Activated CD4-positive, alpha-beta T cell treated with anti-CD3 and anti-CD28 coated beads, Interleukin-2, amount 10 ng/mL, durations not matched to agents 7 days and 5 days (primary cell): ENCODE measurements around the gene CARD9. TPM values are rescaled to one million over a fixed set of nuclear protein-coding genes. Genes with fewer than 3 reads are reported as not detected.

Experiments used
- CTCF ChIA-PET: fragments of 350-600 bp; sonication (Branson Sonifier 250); formaldehyde crosslinking; loops from one replicate; lab custom pipeline; 2021; ENCODE audit warnings: antibody characterized with exemption; lab: Charles Lee
- POLR2A ChIA-PET: fragments of 350-600 bp; sonication (Branson Sonifier 250); formaldehyde crosslinking; loops from one replicate; lab custom pipeline; 2021; ENCODE audit warnings: antibody characterized with exemption; lab: Charles Lee
- DNase-seq: peaks from one replicate; pipeline ENCODE4 v3.0.0-alpha.2; 2020
- H3K27ac Mint-ChIP-seq: one replicate; pipeline ENCODE4 v1.8.0; 2021; ENCODE audit warnings: mild to moderate bottlenecking, moderate library complexity, mixed read lengths
- H3K27me3 Mint-ChIP-seq: one replicate; pipeline ENCODE4 v1.8.0; 2021; ENCODE audit warnings: mixed read lengths
- H3K36me3 Mint-ChIP-seq: one replicate; pipeline ENCODE4 v1.8.0; 2021; ENCODE audit warnings: low read depth, mixed read lengths
- H3K4me1 Mint-ChIP-seq: one replicate; pipeline ENCODE4 v1.8.0; 2021; ENCODE audit warnings: mixed read lengths
- H3K4me3 Mint-ChIP-seq: one replicate; pipeline ENCODE4 v1.8.0; 2021; ENCODE audit warnings: mild to moderate bottlenecking, moderate library complexity, mixed read lengths
- H3K9me3 Mint-ChIP-seq: one replicate; pipeline ENCODE4 v1.8.0; 2021; ENCODE audit warnings: mixed read lengths
- total RNA-seq, 2 experiments: library from RNA; stranded (reverse); gene quantifications; one replicate each; pipeline ENCODE4 v1.2.3, GENCODE V29; 2021

CARD9 gene
- total RNA-seq, 2 experiments from 2014 or later: 0.44 to 0.69 TPM

DNA sequence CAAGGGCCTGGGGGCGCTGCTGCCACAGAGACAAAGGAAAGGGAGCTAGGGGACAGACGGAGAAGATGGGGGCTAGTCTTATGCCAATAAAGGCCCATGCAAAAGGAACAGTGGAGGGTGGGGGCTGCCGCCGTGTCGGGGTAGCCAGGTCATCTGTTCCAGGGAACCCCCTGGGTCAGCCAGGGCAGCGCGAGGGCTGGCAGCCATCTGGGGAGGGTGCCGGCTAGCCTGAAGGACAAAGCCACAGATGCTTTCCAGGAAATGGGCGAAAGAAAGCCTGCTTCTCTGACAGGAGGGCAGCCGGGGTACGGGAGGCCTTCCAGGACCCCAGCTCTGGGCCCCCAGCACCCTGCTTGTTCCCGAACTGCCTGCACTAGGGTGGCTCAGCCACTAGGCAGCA is 1.6 kb upstream of the CARD9 start:
- Mint-ChIP-seq H3K27ac (no peak overlapping the region), H3K36me3 (peaks cover 2% of the 10 kb centered on the region), H3K27me3 (no peaks in the 10 kb centered on the region), H3K4me3 (no peak overlapping the region), H3K4me1 (no peaks in the 10 kb centered on the region), H3K9me3 (no peaks in the 10 kb centered on the region)
- POLR2A ChIA-PET: no interaction called here
- DNase-seq: no peak
- CTCF ChIA-PET: interaction anchor here (1.3 kb wide), 1 partner anchor 12 kb away, joined by 6 read pairs; the partner anchor contains the start of gene DNLZ

DNA sequence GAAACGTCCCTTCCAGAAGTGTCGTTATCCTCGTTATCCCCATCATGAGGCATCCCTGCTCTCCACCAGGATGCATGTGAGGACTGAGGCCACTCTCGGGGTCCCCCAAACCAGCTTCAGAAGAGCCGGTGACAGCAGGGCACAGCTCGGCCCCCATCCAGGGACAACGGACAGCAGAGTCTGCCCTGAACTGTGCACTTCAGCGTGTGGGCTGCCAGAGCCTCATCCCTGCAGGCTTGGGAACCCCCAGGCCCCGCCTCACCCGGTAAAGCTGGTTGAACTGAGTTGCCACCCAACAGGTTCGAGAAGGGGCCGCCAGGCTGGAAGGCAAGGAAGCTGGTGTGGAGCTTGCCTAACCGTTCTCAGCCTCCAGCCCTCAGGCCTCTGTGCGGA is 710 bp upstream of the CARD9 start:
- ChIA-PET POLR2A (no interaction called here), CTCF (interaction anchor here (0.6 to 1.3 kb wide), 3 partner anchors 11 to 107 kb away, joined by 3 to 6 read pairs (median 4); partner anchors contain the start of gene DNLZ)
- no peak for DNase-seq
- H3K4me1 Mint-ChIP-seq: no peaks in the 10 kb centered on the region
- H3K4me3 Mint-ChIP-seq: no peak overlapping the region
- no peak overlapping the region for H3K27ac Mint-ChIP-seq
- no peaks in the 10 kb centered on the region for H3K9me3 Mint-ChIP-seq
- peaks cover 2% of the 10 kb centered on the region for H3K36me3 Mint-ChIP-seq
- H3K27me3 Mint-ChIP-seq: no peaks in the 10 kb centered on the region

DNA sequence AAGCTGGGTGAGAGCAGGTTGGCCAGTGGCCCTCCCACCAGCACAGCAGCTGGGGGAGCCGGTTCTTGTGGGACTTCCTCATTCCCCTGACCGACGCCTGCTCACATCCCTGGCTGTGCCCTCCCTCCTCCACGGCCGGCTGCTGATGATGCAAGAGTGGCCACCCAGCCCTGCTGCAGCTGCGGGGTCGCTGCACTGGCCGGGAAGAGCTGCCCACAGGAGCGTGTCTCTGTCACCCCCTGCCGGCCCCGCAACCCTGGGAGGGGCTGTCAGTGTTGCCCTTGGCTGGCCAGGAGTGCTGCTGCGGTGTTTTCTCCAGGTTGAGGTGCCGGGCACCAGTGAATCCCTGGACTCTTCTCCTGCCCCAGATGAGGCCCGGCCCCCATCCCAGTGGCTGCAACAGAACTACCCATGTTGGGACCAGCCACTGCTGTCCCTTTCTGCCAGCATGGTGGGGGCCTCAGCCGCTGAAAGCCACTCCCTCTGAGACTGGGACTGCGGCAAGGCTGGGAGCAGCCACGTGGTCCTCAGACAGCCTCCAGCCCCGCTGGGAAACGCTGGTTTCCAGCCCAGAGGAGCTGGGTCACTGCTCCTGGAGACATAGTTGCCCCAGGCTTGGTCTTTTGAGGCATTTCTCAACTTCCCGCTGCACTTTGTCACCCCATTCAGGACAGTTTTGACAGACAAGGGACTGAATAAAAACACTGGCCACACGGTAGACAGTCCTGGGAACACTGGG is 739 bp downstream of the CARD9 start:
- H3K4me1 Mint-ChIP-seq: no peaks in the 10 kb centered on the region
- CTCF ChIA-PET: interaction anchor here (0.9 to 1.7 kb wide), 4 partner anchors 9 to 28 kb away, joined by 3 to 12 read pairs (median 4); partner anchors contain the start of gene DNLZ
- H3K36me3 Mint-ChIP-seq: no peaks in the 10 kb centered on the region
- no peak for DNase-seq
- no peak overlapping the region for H3K4me3 Mint-ChIP-seq
- no peak overlapping the region for H3K27ac Mint-ChIP-seq
- POLR2A ChIA-PET: no interaction called here
- H3K9me3 Mint-ChIP-seq: no peaks in the 10 kb centered on the region
- H3K27me3 Mint-ChIP-seq: no peaks in the 10 kb centered on the region

DNA sequence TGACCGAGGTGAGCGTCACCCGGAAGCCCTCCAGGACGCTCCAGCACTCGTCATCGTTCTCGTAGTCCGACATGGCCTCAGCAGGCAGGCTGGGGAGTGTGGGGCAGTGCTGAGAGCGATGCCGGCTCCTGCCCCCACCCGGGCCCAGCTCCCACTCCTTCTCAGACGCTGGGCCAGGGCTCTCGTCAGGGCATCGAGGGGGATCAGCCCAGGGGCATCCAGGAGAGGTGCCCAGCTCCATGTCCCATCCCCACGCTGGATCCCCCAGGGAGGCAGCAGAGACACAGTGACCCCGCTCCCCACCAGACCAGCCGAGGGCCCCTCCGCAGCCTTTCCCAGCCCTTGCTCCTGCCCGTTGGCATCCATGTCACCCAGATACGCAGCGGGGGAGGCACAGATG is 1.5 kb downstream of the CARD9 start:
- CTCF ChIA-PET: interaction anchor here (1.3 to 1.7 kb wide), 2 partner anchors 9 kb away, joined by 4 to 12 read pairs; partner anchors contain the start of gene DNLZ
- POLR2A ChIA-PET: no interaction called here

DNA sequence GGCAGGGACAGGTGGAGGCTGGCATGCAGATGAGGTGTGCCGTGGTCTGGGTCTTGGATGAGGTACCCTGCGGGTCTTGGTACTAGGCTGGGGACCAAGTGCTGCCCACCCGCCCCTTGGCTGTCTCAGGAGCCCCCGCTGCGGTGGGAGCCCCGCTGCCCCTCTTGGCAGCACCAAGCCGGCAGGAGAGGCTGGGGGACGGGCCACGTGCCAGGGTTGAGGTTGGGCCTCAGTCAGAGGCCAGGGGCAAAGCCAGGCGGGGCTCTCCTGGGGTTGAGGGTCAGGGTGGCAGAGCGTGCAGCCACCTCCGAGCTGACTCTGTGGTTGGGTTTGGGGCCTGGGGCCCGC is 2.0 kb downstream of the CARD9 start:
- ChIA-PET CTCF (interaction anchor here (0.6 to 1.7 kb wide), 3 partner anchors 8 to 1065 kb away, joined by 3 to 12 read pairs (median 4); partner anchors contain the start of gene DNLZ), POLR2A (no interaction called here)
- Mint-ChIP-seq H3K27ac (no peak overlapping the region), H3K9me3 (no peaks in the 10 kb centered on the region), H3K4me1 (no peaks in the 10 kb centered on the region), H3K36me3 (no peaks in the 10 kb centered on the region), H3K4me3 (no peak overlapping the region), H3K27me3 (no peaks in the 10 kb centered on the region)
- DNase-seq: no peak

More for the DNA sequence above, 1.5 kb downstream of the CARD9 start:
- H3K27ac Mint-ChIP-seq: no peak overlapping the region
- no peak overlapping the region for H3K4me3 Mint-ChIP-seq
- no peaks in the 10 kb centered on the region for H3K36me3 Mint-ChIP-seq
- no peaks in the 10 kb centered on the region for H3K4me1 Mint-ChIP-seq
- no peaks in the 10 kb centered on the region for H3K9me3 Mint-ChIP-seq
- DNase-seq: no peak
- H3K27me3 Mint-ChIP-seq: no peaks in the 10 kb centered on the region

DNA sequence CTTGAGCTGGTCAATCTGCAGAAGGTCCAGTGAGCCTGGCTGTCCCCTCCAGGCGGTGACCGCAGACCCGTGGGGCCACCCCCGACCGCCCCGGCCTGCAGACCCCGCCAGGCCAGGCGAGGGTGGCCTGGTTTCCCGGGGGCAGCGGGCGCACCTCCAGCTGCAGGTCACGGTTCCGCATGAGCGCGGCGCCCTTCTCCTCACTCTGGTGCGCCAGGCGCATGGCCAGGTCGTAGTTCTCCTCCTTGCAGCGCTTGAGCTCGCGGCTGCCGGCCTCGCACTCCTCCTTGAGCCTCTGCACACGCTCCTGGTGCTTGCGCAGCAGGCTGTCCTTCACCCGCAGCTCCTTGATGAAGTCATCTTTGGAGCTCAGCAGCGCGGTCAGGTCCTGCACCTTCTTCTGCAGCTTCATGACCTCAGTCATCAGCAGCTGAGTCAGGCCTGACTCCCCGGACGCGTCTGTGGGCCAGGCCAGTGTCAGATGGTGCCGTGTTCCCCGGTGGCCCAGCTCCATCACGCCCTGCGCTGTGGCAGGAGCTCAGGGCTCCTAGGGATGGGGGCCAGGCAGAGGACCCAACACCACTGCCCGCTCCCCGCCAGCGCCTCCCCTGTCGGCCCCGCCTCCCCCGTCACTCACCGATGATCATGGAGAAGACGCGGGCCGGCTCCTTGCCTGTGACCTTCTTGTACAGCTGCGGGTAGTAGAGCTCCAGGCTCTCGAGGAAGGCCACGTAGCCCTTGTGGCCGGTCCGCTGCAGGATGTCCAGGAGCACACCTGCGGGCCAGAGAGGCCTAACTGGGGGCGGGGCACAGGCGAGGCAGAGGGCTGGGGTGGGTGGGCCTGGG is 2.6 kb downstream of the CARD9 start:
- ChIA-PET POLR2A (no interaction called here), CTCF (interaction anchor here (0.6 to 1.4 kb wide), 3 partner anchors 17 to 1065 kb away, joined by 3 to 4 read pairs (median 3); no protein-coding TSS in a partner anchor)
- no peak for DNase-seq
- no peaks in the 10 kb centered on the region for H3K9me3 Mint-ChIP-seq
- no peaks in the 10 kb centered on the region for H3K27me3 Mint-ChIP-seq
- H3K4me1 Mint-ChIP-seq: no peaks in the 10 kb centered on the region
- H3K36me3 Mint-ChIP-seq: no peaks in the 10 kb centered on the region
- H3K4me3 Mint-ChIP-seq: no peak overlapping the region
- no peak overlapping the region for H3K27ac Mint-ChIP-seq

DNA sequence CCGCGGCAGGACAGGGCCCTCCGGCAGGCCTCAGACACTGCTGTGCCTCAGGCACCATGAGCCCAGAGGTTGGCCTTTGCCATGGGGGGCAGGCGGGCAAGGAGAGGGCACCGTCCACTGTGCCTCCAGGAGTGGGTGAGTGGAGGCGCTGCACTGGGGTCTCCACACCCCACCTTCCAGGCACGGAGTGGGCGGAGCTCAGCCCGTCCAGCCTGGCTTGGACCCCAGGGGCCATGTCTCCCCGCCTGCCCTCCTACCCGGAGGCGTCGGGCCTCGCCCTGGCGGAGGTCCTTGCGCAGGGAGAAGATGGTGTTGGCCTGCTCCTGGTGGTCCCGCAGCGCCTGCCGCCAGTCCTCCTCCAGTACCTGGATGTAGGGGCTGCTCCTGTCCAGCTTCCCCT is 3.4 kb downstream of the CARD9 start:
- no peaks in the 10 kb centered on the region for H3K4me1 Mint-ChIP-seq
- POLR2A ChIA-PET: no interaction called here

DNA sequence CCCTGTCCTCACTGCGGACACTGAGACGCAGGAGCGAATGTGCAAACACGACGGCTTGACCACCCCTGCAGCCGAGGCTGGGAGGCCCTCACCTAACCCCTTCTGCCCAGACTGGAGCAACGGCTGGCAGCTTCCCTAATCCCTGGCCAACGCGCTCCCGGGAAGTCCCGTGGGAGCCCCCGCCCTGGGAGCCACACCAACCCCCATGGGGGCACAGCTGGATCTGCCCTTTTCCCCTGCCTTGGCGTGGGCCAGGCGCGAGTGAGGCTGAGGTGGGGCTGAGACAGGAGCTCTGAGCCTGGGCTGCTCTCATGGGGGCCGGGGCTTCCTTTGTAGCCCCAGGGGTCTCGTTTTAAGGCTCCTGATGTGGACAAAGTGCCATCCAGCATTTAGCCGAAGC is 5.3 kb downstream of the CARD9 start:
- Mint-ChIP-seq H3K36me3 (no peaks in the 10 kb centered on the region), H3K27ac (no peak overlapping the region), H3K9me3 (no peaks in the 10 kb centered on the region), H3K4me1 (no peaks in the 10 kb centered on the region), H3K27me3 (no peaks in the 10 kb centered on the region), H3K4me3 (no peak overlapping the region)
- ChIA-PET POLR2A (no interaction called here), CTCF (interaction anchor here (1.4 kb wide), 1 partner anchor 14 kb away, joined by 5 read pairs; no protein-coding TSS in a partner anchor)
- DNase-seq: no peak

More for the DNA sequence above, 3.4 kb downstream of the CARD9 start:
- CTCF ChIA-PET: interaction anchor here (1.4 kb wide), 1 partner anchor 56 kb away, joined by 4 read pairs; no protein-coding TSS in a partner anchor
- H3K9me3 Mint-ChIP-seq: no peaks in the 10 kb centered on the region
- no peaks in the 10 kb centered on the region for H3K36me3 Mint-ChIP-seq
- no peaks in the 10 kb centered on the region for H3K27me3 Mint-ChIP-seq
- H3K27ac Mint-ChIP-seq: no peak overlapping the region
- DNase-seq: no peak
- no peak overlapping the region for H3K4me3 Mint-ChIP-seq

DNA sequence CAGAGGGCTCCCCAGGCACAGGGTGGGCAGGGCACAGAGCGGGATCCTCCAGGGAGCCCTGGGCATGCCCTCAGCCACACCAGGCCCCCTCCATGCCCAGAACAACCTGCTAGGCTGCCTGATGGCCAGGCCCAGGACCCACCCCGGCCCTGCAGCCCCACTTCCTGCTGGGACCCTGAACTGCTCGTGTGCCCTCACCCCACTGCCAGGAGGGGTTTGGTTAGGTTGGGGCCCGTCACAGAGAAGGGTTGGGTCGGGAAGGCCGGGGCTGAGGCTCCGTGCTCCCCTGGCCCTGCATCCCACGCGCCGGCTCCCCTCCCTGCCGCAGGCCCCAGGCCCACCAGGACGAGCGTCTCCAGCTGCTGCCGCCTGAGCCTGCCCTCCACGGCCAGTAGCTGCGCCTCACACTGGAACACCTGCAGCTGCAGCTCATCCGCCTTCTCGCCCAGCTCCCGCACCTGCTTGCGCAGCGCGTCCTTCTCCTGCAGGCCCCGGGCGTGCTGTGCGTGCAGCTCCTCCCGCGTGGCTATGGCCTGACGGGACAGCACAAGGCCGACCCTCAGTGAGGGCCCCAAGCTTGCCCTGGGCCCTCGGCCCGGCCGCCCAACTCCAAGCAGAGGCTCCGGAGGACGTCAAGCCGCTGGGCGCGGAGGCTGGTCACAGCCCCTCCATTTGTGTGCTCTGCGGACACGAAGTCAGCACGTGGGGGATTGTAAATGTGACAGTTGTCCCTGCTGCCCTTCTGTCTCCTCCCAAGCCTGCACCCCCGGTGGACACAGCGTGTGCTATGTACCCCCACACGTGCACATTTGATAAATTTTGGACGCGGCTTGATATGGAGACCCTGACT is 5.9 kb downstream of the CARD9 start:
- CTCF ChIA-PET: interaction anchor here (1.4 to 5.2 kb wide), 3 partner anchors 15 to 34 kb away, joined by 5 to 106 read pairs (median 7); no protein-coding TSS in a partner anchor
- H3K27ac Mint-ChIP-seq: no peak overlapping the region
- POLR2A ChIA-PET: no interaction called here

DNA sequence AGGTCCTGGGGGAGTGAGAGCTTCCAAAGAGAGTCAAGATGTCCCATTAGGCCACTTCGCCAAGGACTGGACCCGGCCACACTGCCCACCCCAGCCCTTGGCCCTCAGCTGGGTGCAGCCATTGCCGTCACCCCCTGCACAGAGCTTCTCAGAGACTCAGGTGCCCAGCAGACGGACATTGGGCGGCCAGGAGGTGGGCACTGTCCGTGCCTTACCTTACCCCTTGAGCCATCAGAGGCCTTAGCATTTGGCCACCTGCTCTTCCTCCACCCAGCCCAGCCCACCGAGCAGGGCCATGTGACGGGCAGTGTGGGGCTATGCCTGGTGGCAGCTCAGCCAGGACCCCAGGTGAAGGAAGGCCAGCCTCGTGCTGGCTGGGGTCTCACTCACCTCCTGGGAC is 6.6 kb downstream of the CARD9 start:
- peaks cover 4% of the 10 kb centered on the region for H3K4me1 Mint-ChIP-seq
- H3K36me3 Mint-ChIP-seq: no peaks in the 10 kb centered on the region
- no peak overlapping the region for H3K27ac Mint-ChIP-seq
- no peak overlapping the region for H3K4me3 Mint-ChIP-seq
- no peak for DNase-seq
- ChIA-PET CTCF (interaction anchor here (1.5 to 5.2 kb wide), 2 partner anchors 17 to 34 kb away, joined by 7 to 106 read pairs; no protein-coding TSS in a partner anchor), POLR2A (no interaction called here)
- no peaks in the 10 kb centered on the region for H3K9me3 Mint-ChIP-seq
- no peaks in the 10 kb centered on the region for H3K27me3 Mint-ChIP-seq

More for the DNA sequence above, 5.9 kb downstream of the CARD9 start:
- Mint-ChIP-seq H3K27me3 (no peaks in the 10 kb centered on the region), H3K4me3 (no peak overlapping the region), H3K36me3 (no peaks in the 10 kb centered on the region), H3K9me3 (no peaks in the 10 kb centered on the region), H3K4me1 (peaks cover 2% of the 10 kb centered on the region)
- no peak for DNase-seq

DNA sequence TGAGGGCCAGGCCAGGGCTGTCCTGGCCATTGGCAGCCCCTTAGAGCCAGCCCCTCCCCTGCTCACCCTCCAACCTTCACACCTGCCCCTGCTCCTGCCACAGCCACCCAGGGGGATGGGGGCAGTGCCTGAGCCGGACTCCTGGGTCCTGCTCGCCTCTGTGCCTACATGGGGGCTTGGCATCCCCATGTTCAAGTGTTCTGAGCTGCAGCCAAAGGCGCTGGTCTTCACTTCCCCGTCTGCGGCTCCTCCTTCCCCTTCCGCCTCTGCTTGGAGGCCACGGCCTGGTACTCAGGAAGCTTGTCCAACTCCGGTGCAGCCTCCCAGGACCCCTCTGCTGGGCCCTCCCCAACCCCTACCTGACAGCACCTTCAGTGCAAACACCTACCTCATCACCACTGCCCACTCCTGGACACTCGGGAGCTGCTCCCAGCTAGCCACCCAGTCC is 7.7 kb downstream of the CARD9 start:
- CTCF ChIA-PET: interaction anchor here (1.5 to 5.2 kb wide), 2 partner anchors 18 to 35 kb away, joined by 7 to 106 read pairs; no protein-coding TSS in a partner anchor
- DNase-seq: no peak
- Mint-ChIP-seq H3K9me3 (no peaks in the 10 kb centered on the region), H3K27ac (no peak overlapping the region), H3K4me3 (no peak overlapping the region), H3K27me3 (no peaks in the 10 kb centered on the region), H3K36me3 (no peaks in the 10 kb centered on the region), H3K4me1 (peaks cover 4% of the 10 kb centered on the region)
- POLR2A ChIA-PET: no interaction called here
